Activated naive CD8-positive, alpha-beta T cell treated with anti-CD3 and anti-CD28 coated beads, Interleukin-2, amount 50 U/mL, for 16 hours (primary cell): ENCODE data around the gene HTR4.
"Not testable (repeated sequence)": the region's sequence is repeated elsewhere in the genome, so short reads cannot be mapped to it uniquely, and the experiment has no call there.

Experiments
- DNase-seq: peaks from one replicate; pipeline ENCODE4 v3.0.0-alpha.2; 2020; ENCODE audit warnings: low read depth, low spot score

The HTR4 gene

GRCh38 chr5:148653836-148654781 is at the start of gene HTR4:
Gene HTR4 (minus strand): TSS chr5:148654527. CDS start chr5:148637014, 17,513 bp downstream.
- DNase-seq = no peak

GRCh38 chr5:148702019-148702596 is 47.8 kb upstream of the HTR4 start:
- DNase-seq = no peak

DNA sequence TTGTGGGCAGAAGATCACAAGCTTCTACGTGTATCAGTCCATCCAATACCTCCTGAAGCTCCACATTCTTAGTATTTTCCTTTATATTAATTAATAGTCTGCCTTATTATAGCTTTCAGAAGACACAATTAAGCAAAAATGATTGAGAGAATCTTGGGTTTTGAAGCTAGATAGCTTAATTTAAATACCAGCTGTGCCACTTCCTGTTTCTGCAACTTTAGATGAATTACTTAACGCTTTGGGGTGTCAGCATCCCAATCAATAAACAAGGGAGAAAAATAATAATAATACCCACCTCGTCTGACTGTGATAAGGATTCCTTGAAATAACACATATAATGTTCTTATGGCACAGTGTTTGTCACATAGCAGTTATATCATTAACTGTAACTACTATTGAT is 44.7 kb upstream of the HTR4 start:
- DNase-seq = no peak

DNA sequence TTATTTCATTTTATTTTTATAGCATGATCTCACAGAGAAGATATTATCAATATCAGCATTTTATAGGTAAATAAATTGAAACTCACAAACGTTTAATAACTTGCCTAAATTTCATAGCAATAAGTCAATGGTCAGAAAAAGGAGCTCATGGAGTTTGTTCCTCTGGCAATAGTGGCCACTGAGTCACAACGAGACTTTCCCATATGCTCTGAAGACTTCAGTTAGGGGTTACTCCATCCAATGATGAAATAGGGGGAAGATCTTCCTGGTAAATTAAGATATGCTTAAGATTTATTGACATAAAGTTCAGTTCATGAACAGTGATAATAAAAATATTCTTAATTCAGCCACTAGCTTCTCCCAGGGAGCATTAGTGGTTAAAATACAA is 43.5 kb upstream of the HTR4 start:
- no peak for DNase-seq

GRCh38 chr5:148697180-148697808 is 43.0 kb upstream of the HTR4 start:
- DNase-seq = no peak

- no peak for DNase-seq
Measured at GRCh38 chr5:148696187-148697036, 42.1 kb upstream of the HTR4 start.

GRCh38 chr5:148690945-148691344 is 36.6 kb upstream of the HTR4 start:
- no peak for DNase-seq

DNA sequence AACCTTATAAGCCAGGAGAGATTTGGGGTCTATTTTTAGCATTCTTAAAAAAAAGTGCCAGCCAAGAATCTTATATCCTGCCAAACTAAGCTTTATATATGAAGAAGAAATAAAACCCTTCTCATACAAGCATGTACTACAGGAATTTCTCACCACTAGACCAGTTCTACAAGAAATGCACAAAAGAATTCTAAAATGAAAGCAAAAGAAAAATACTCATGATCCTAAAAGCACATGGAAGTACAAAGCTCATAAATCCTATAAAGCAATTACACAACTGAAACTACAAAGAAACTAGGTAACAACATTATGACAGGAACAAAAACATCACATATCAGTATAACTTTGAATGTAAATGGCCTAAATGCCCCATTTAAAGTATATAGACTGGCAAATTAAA is 34.5 kb upstream of the HTR4 start:
- DNase-seq = no peak

DNA sequence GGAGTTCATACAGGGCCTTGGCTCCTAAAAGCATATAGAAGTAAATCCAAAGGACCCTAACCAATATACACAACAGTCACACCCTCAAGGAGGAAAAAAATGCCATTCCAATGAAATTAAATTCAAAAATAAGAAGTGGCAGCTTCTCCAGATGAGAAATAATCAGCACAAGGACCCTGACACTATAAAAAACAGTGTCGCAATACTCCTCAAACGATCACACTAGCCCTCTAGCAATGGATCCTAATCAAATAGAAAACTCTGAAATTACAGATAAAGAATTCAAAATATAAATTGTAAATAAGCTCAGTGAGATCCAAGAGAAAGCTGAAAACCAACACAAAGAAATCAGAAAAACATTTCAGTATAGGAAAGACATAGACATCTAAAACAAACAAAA is 33.5 kb upstream of the HTR4 start:
- DNase-seq = no peak

- DNase-seq = no peak
Measured at GRCh38 chr5:148687427-148687826, 33.1 kb upstream of the HTR4 start.

DNA sequence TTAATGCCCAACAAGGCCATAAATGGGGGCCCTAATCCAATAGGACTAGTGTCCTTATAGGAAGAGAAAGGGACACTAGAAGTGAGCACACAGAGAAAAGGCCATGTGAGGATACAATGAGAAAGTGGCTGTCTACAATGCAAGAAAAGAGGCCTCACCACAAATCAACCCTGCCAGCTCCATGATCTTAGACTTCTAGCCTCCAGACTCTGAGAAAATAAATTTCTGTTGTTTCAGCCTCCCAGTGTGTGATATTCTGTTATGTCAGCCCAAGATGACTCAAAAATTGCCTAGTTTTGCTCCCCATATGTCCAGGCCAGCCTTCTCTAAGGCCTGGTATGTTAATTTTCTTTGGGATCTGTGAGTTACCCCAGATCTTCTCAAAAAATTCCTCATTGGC is 32.3 kb upstream of the HTR4 start:
- no peak for DNase-seq

DNA sequence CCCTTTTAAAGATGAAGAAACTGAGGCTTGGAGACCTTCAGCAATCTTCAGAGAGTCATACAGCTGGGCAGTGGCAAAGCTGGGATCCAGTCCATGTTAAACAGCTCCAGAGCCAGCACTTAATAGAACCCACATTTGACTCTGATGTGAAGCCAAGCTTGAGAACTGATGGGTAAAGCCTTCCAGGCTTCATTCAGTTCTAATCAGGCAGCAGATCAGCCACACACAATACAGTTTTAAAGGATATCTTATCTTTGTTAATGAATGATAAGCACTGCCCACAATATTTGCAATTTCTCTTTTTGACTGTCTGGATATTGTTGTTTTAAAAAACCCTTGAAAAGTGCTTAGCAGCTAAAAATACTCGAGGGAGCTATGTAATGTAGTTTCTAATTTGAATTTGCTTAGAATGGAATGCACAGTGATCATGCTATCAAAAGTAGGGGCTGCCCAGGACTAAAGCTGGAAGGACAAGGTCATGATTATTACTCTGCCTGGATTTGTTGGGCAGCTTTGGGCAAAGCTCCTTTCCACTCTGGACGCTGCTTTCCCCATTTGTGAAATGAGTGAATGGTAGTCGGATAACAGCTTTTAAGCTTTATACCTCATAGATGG is 31.3 kb upstream of the HTR4 start:
- DNase-seq = no peak

- no peak for DNase-seq
Measured at GRCh38 chr5:148684528-148684927, 30.2 kb upstream of the HTR4 start.

DNA sequence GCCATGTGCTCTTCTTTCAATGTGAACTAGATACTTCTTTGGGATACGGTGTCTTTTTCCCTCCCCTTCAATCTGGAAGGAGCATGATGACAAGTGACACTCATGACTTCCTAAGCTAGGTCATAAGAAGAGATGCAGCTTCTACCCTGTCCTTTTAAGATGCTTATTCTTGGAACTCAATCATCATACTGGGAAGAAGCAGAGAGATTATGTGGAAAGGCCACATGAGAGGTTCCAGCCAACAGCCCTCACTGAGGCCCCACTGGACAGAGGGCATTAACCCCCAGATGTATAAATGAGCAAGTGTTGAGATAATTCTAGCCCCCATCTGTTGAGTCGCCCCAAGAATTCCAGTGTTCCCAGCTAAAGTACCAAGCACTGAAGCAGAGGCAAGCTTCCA is 29.3 kb upstream of the HTR4 start:
- no peak for DNase-seq

DNA sequence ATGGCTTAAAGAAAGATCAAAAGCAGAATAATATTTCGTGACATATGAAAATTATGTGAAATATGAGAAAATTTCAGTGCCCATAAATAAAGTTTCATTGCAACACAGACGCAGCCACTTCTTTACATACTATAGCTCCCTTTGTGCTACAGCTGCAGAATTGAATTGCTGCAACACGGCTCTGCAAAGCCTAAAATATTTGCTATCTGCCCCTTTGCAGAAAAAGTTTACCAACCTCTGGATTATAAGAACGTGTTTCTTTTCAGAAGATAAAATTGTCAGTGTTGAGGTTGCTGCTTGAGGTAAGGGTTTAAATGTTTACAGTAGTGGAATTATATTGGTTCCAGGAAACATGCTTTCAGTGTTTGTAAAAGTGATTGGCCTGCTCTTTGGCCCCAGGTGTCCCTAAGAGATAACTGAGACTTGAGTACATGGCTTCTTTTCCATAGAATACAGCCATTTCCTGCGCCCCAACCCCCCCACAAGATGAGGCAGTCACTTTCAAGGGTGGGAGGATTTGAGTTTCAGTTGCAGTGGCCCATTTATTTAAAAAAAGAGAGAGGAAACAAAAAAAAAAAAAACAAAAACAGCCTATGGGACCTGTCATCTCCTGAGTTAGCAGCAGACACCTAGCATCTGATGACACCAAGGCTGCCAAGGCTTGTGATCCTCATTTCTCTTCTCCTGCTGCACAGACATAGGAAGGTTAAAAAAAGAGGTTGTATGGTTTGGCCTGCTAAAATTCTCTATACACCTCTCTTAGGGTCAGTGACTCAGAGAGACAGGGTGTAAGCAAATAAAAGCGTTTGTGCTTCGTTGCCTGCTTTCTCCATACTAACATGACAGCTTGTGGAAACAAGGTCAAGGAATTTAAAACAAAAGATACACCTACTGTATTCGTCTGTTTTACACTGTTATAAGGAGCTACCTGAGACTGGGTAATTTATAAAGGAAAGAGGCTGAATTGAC is 28.0 kb upstream of the HTR4 start:
- no peak for DNase-seq

GRCh38 chr5:148681157-148682057 is 27.1 kb upstream of the HTR4 start:
- no peak for DNase-seq

DNA sequence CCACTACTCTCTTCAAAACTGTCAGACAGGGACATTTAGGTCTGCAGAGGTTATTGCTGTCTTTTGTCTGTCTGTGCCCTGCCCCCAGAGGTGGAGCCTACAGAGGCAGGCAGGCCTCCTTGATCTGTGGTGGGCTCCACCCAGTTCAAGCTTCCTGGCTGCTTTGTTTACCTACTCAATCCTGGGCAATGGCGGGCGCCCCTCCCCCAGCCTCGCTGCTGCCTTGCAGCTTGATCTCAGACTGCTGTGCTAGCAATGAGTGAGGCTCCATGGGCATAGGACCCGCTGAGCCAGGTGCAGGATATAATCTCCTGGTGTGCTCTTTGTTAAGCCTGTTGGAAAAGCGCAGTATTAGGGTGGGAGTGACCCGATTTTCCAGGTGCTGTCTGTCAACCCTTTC is 19.4 kb upstream of the HTR4 start:
- not testable (repeated sequence) for DNase-seq

GRCh38 chr5:148666353-148666752 is 12.0 kb upstream of the HTR4 start:
- no peak for DNase-seq

DNA sequence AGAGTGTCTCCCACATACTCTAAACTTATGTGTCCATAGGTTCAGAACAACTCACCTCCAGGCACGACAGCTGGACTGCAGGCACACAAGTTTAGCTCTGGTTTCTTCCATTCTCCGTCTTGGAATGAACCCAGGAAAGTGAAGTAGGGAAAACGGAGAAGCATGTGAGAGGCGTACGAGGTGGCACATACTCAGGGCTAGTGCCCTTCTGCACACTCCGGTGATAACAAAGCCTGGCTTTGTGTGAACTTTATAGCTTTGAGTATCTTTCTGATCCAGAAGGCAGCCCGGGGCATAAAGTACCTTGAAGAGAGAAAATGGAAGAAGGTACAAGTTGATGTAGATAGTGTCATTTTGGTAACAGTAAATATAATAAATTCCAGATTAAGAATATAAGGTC is 11.1 kb upstream of the HTR4 start:
- no peak for DNase-seq
